KMS-11 (cell line): ENCODE results near the gene SPPL2A.

Experiments
- H2AFZ ChIP-seq: fragments of 200-600 bp; sonication (generic); 2 replicates; pipeline ENCODE4 v1.6.1; 2016; ENCODE audit warnings: antibody characterized with exemption, mixed run types, low read depth
- H3K27ac ChIP-seq: fragments of 200-600 bp; sonication (generic); 2 replicates; pipeline ENCODE4 v1.6.1; 2016; ENCODE audit warnings: mild to moderate bottlenecking, mixed run types
- H3K27me3 ChIP-seq: fragments of 200-600 bp; sonication (generic); 2 replicates; pipeline ENCODE4 v1.6.1; 2017; ENCODE audit warnings: mild to moderate bottlenecking, low read depth, mixed run types, moderate library complexity; ENCODE audit not compliant: insufficient read depth
- H3K36me3 ChIP-seq: fragments of 200-600 bp; sonication (generic); 2 replicates; pipeline ENCODE4 v1.6.1; 2017; ENCODE audit warnings: mild to moderate bottlenecking, mixed run types; ENCODE audit not compliant: insufficient read depth
- H3K4me1 ChIP-seq: fragments of 200-600 bp; sonication (generic); 2 replicates; pipeline ENCODE4 v1.6.1; 2016; ENCODE audit warnings: mild to moderate bottlenecking, low read depth, mixed run types; ENCODE audit not compliant: poor library complexity, severe bottlenecking
- H3K4me2 ChIP-seq: fragments of 200-600 bp; sonication (generic); 2 replicates; pipeline ENCODE4 v1.7.0; 2016; ENCODE audit warnings: mild to moderate bottlenecking, mixed run types
- H3K4me3 ChIP-seq: fragments of 200-600 bp; sonication (generic); IDR thresholded peaks from 2 replicates; pipeline ENCODE4 v1.6.1; 2017; ENCODE audit warnings: low read depth, low read length, mixed read lengths; ENCODE audit not compliant: insufficient read depth
- H3K79me2 ChIP-seq: fragments of 200-600 bp; sonication (generic); 2 replicates; pipeline ENCODE4 v1.6.1; 2016; ENCODE audit warnings: low read depth, mixed run types; ENCODE audit not compliant: insufficient read depth
- H3K9ac ChIP-seq: fragments of 200-600 bp; sonication (generic); 2 replicates; pipeline ENCODE4 v1.6.1; 2016; ENCODE audit warnings: mild to moderate bottlenecking, mixed run types
- H4K20me1 ChIP-seq: fragments of 200-600 bp; sonication (generic); 2 replicates; pipeline ENCODE4 v1.6.1; 2016; ENCODE audit warnings: mild to moderate bottlenecking, mixed run types; ENCODE audit not compliant: insufficient read depth
- TF ChIP-seq, protein P1 (sequence below): fragments of 200-600 bp; sonication (generic); conservative IDR thresholded peaks from 2 replicates; pipeline ENCODE4 v1.6.1; 2017; ENCODE audit warnings: low read depth, mild to moderate bottlenecking, antibody characterized with exemption, low read length, moderate library complexity, mixed read lengths

The SPPL2A gene

GRCh38 chr15:50676799-50677483 lies 88.6 kb downstream of the SPPL2A start:
- H3K27me3 ChIP-seq, result no peaks in the 10 kb centered on the region
- H3K79me2 ChIP-seq, result peaks cover 89% of the 10 kb centered on the region
- H3K27ac ChIP-seq, result no peak overlapping the region
- 0 out of 2 replicates have a peak, but pooled peaks cover 5% of the 10 kb centered on the region for H4K20me1 ChIP-seq
- no peak overlapping the region for H3K4me3 ChIP-seq
- no peaks in the 10 kb centered on the region for H3K36me3 ChIP-seq
- TF ChIP-seq, protein P1, sequence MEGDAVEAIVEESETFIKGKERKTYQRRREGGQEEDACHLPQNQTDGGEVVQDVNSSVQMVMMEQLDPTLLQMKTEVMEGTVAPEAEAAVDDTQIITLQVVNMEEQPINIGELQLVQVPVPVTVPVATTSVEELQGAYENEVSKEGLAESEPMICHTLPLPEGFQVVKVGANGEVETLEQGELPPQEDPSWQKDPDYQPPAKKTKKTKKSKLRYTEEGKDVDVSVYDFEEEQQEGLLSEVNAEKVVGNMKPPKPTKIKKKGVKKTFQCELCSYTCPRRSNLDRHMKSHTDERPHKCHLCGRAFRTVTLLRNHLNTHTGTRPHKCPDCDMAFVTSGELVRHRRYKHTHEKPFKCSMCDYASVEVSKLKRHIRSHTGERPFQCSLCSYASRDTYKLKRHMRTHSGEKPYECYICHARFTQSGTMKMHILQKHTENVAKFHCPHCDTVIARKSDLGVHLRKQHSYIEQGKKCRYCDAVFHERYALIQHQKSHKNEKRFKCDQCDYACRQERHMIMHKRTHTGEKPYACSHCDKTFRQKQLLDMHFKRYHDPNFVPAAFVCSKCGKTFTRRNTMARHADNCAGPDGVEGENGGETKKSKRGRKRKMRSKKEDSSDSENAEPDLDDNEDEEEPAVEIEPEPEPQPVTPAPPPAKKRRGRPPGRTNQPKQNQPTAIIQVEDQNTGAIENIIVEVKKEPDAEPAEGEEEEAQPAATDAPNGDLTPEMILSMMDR, result no peak
- H3K4me1 ChIP-seq, result no peaks in the 10 kb centered on the region
- H3K9ac ChIP-seq, result no peak overlapping the region
- no peak overlapping the region for H2AFZ ChIP-seq
- H3K4me2 ChIP-seq, result no peak overlapping the region

DNA sequence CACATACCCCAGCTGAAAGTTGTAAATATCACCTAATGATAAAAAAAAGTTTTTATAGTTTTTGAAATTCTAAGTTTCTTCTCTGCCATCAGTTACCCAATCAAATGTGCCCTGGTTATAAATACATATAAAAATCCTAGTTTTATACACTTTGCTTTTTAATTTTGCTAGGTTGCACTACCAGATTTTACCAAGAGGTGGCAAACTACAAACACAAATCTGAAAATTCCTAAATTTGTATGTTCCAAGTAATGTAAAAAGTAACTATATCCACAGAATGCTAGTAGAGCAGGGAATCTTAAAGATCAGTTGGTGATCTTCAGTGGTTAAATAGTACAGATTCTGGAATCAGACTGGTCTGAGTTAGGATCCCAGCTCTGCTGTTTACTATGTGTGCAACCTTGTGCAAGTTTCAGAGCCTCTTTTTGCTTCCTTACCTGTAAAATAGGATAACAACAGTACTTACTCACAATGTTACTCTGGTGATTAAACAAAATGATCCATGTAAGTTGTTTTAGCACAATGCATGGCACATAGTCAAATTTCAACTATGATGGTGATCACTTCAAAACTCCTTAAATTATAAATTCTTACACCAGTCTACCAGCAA lies 89.9 kb downstream of the SPPL2A start:
- H3K36me3 ChIP-seq, result no peaks in the 10 kb centered on the region
- TF ChIP-seq, protein P1, result peak; percentile 93

GRCh38 chr15:50670115-50670514 lies 95.4 kb downstream of the SPPL2A start:
- H3K27ac ChIP-seq, result no peak overlapping the region
- no peak overlapping the region for H3K4me3 ChIP-seq
- no peaks in the 10 kb centered on the region for H3K27me3 ChIP-seq
- no peak overlapping the region for H3K9ac ChIP-seq
- no peak overlapping the region for H2AFZ ChIP-seq
- TF ChIP-seq, protein P1, result no peak
- no peak overlapping the region for H3K4me2 ChIP-seq
- peaks cover 13% of the 10 kb centered on the region; the same call in 1 of the 2 replicates for H4K20me1 ChIP-seq
- H3K4me1 ChIP-seq, result no peaks in the 10 kb centered on the region
- no peaks in the 10 kb centered on the region for H3K36me3 ChIP-seq
- peaks cover 64% of the 10 kb centered on the region for H3K79me2 ChIP-seq

More for the DNA sequence above, 89.9 kb downstream of the SPPL2A start:
- Histone ChIP-seq H3K27ac (no peak overlapping the region), H4K20me1 (peaks cover 13% of the 10 kb centered on the region; the same call in 1 of the 2 replicates), H3K9ac (no peak overlapping the region), H3K4me3 (no peak overlapping the region), H3K27me3 (no peaks in the 10 kb centered on the region), H3K79me2 (peaks cover 89% of the 10 kb centered on the region), H3K4me2 (no peak overlapping the region), H2AFZ (no peak overlapping the region), H3K4me1 (no peaks in the 10 kb centered on the region)

DNA sequence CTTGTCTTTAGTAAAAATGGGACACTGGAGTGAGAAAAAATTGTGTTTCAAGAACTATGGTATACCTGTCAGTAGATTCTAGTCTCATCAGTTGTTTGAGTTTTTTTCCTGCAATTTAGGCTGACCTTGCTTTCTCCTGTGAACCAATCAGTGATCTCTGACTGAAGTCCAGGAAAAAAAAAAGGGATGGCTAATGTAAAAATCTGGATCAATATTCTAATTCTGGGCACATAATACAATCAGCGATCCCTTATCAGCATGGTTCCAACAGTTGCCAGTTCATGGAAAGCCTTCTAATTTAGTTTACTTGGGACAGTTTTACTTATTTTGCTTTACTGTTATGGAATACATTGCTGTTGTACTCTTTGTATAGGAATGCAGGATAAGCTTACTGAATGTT lies 95.9 kb downstream of the SPPL2A start:
- no peaks in the 10 kb centered on the region for H3K27me3 ChIP-seq
- no peak overlapping the region for H2AFZ ChIP-seq
- H3K27ac ChIP-seq, result no peak overlapping the region
- H4K20me1 ChIP-seq, result peaks cover 13% of the 10 kb centered on the region; the same call in 1 of the 2 replicates
- H3K79me2 ChIP-seq, result peaks cover 59% of the 10 kb centered on the region
- no peak overlapping the region for H3K4me2 ChIP-seq
- TF ChIP-seq, protein P1, result no peak
- no peak overlapping the region for H3K4me3 ChIP-seq
- H3K9ac ChIP-seq, result no peak overlapping the region
- H3K36me3 ChIP-seq, result no peaks in the 10 kb centered on the region
- H3K4me1 ChIP-seq, result no peaks in the 10 kb centered on the region
